ENCODE results near the gene SERPINH1.

- no peak for TF ChIP-seq CTCF (IDR thresholded peaks at IDR 0.05)
- TF ChIP-seq POLR2A (IDR thresholded peaks at IDR 0.05) = no peak
Observed at GRCh38 chr11:75576499-75576918, 14.5 kb downstream of the SERPINH1 start.

Data from uterus (tissue), 2 donors.